Measurements from ENCODE around the gene DNAAF1.

DNA sequence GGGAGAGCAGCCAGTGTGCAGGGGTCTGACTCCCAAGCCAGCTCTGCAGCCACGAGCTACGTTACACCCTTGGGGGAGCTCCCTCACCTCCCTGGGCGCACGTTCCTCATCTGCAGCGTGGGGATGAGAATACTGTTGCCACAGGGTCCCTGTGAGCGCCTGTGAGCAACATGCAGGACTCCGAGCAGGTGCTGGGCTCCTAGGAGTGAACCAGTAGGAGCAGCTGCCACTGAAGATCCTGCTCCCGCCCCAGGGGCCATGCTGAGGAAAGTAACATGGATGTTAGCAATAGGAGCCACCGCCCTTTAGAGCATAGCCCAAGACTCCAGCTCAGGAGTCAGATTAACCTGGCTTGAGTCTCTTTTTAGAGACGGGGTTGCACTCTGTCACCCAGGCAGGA is 15.9 kb downstream of the DNAAF1 start:
- TF ChIP-seq EZH2 (IDR thresholded peaks at IDR 0.05): no peak
- TF ChIP-seq CTCF (IDR thresholded peaks at IDR 0.05): no peak
- TF ChIP-seq EZH2phosphoT487 (IDR thresholded peaks at IDR 0.05): no peak
